DOHH2 (cell line): ENCODE results near the gene LRRC70.

Source experiments
- H3F3A ChIP-seq: fragments of 200-600 bp; sonication (generic), shearing (Covaris generic); 2 replicates; pipeline ENCODE4 v1.6.0; 2016; ENCODE audit warnings: antibody characterized with exemption, mild to moderate bottlenecking; ENCODE audit not compliant: control insufficient read depth, insufficient read depth
- H3K27ac ChIP-seq: fragments of 200-600 bp; sonication (generic); 2 replicates; pipeline ENCODE4 v1.5.1; 2014; ENCODE audit warnings: low read depth, mild to moderate bottlenecking, low read length, moderate library complexity
- H3K27me3 ChIP-seq: fragments of 200-600 bp; sonication (generic); 2 replicates; pipeline ENCODE4 v1.6.1; 2014; ENCODE audit warnings: mild to moderate bottlenecking, low read length, mixed read lengths; ENCODE audit not compliant: control insufficient read depth
- H3K36me3 ChIP-seq: fragments of 200-600 bp; sonication (generic); 2 replicates; pipeline ENCODE4 v1.6.1; 2014; ENCODE audit warnings: mild to moderate bottlenecking, low read length, moderate library complexity, mixed read lengths; ENCODE audit not compliant: control insufficient read depth
- H3K4me1 ChIP-seq: fragments of 200-600 bp; sonication (generic); 2 replicates; pipeline ENCODE4 v1.6.1; 2014; ENCODE audit warnings: mild to moderate bottlenecking, low read length, mixed read lengths; ENCODE audit not compliant: control insufficient read depth
- H3K4me2 ChIP-seq: fragments of 200-600 bp; sonication (generic); 2 replicates; pipeline ENCODE4 v1.6.0; 2014; ENCODE audit warnings: mild to moderate bottlenecking, low read length, moderate library complexity
- H3K4me3 ChIP-seq: fragments of 200-600 bp; sonication (generic); 2 replicates; pipeline ENCODE4 v1.5.1; 2014; ENCODE audit warnings: mild to moderate bottlenecking, low read length, mixed read lengths
- H3K79me2 ChIP-seq: fragments of 200-600 bp; sonication (generic); 2 replicates; pipeline ENCODE4 v1.6.1; 2014; ENCODE audit warnings: mild to moderate bottlenecking, low read length, mixed read lengths; ENCODE audit not compliant: control insufficient read depth
- H3K9me2 ChIP-seq: fragments of 200-600 bp; sonication (generic); replicated peaks from 2 replicates; pipeline ENCODE4 v1.6.1; 2014; ENCODE audit warnings: mild to moderate bottlenecking, low read length, mixed read lengths; ENCODE audit not compliant: control insufficient read depth
- H3K9me3 ChIP-seq: fragments of 200-600 bp; sonication (generic); 2 replicates; pipeline ENCODE4 v1.6.1; 2014; ENCODE audit warnings: antibody characterized with exemption, low read length, mixed read lengths; ENCODE audit not compliant: control insufficient read depth, insufficient read depth
- H4K20me1 ChIP-seq: fragments of 200-600 bp; sonication (generic); 2 replicates; pipeline ENCODE4 v1.6.0; 2014; ENCODE audit warnings: low read depth, mild to moderate bottlenecking, antibody characterized with exemption, low read length, moderate library complexity; ENCODE audit not compliant: control insufficient read depth, insufficient read depth
- EZH2phosphoT487 ChIP-seq: fragments of 200-600 bp; sonication (generic); IDR thresholded peaks from 2 replicates; pipeline ENCODE4 v1.6.1; 2017; ENCODE audit warnings: borderline replicate concordance, mild to moderate bottlenecking, antibody characterized with exemption, low read length, moderate library complexity, mixed read lengths
- TF ChIP-seq, protein P1 (sequence below): fragments of 200-600 bp; sonication (generic); IDR thresholded peaks from one replicate; pipeline ENCODE4 v1.5.1; 2014; ENCODE audit warnings: antibody characterized with exemption, mild to moderate bottlenecking, low read depth, low read length; ENCODE audit not compliant: poor library complexity, severe bottlenecking

The LRRC70 gene

DNA sequence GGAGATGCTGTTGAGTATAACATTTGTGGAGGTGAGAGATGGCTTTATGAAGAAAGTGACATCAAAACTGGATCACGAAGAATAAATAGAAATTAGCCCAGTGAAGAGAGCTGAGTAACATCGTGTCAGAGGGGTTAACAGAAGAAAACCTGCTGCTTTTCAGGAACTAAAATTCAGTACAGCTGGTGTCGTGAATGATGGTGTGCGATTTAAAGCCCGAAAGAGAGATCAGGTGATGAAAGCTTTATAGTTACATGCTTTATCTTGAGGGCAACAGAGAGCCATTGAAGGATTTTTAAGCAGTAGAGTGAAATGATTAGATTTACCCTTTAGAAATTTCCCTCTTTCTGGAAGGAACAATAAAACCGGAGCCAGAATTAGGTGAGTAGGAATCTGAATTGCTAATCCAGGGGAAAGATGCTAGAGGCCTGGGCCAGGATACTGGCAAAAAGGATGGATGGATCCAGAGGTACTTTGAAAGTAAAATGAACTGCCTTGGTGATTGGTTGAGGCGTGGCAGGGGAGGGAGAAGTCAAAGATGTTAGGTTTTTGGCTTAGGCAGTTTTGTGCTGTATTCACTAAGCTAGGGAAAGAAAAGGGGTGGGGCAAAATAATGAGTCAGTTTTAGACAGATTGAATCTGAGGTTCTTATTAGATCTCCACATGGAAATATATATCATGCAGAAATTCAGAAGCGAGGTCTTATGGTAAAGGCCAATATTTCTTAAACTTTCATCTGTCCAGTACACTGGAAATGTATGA lies 3.4 kb downstream of the LRRC70 start:
- Histone ChIP-seq H3K4me2 (no peak overlapping the region), H3K79me2 (no peaks in the 10 kb centered on the region), H3K27ac (no peak overlapping the region), H3K4me3 (no peak overlapping the region), H3F3A (no peaks in the 10 kb centered on the region), H3K4me1 (peaks cover 8% of the 10 kb centered on the region), H3K36me3 (peaks cover 6% of the 10 kb centered on the region; the same call in 1 of the 2 replicates), H3K9me2 (no peaks in the 10 kb centered on the region), H4K20me1 (no peaks in the 10 kb centered on the region), H3K27me3 (no peaks in the 10 kb centered on the region), H3K9me3 (no peaks in the 10 kb centered on the region)
- TF ChIP-seq EZH2phosphoT487: no peak
- TF ChIP-seq, protein P1, sequence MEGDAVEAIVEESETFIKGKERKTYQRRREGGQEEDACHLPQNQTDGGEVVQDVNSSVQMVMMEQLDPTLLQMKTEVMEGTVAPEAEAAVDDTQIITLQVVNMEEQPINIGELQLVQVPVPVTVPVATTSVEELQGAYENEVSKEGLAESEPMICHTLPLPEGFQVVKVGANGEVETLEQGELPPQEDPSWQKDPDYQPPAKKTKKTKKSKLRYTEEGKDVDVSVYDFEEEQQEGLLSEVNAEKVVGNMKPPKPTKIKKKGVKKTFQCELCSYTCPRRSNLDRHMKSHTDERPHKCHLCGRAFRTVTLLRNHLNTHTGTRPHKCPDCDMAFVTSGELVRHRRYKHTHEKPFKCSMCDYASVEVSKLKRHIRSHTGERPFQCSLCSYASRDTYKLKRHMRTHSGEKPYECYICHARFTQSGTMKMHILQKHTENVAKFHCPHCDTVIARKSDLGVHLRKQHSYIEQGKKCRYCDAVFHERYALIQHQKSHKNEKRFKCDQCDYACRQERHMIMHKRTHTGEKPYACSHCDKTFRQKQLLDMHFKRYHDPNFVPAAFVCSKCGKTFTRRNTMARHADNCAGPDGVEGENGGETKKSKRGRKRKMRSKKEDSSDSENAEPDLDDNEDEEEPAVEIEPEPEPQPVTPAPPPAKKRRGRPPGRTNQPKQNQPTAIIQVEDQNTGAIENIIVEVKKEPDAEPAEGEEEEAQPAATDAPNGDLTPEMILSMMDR: no peak

DNA sequence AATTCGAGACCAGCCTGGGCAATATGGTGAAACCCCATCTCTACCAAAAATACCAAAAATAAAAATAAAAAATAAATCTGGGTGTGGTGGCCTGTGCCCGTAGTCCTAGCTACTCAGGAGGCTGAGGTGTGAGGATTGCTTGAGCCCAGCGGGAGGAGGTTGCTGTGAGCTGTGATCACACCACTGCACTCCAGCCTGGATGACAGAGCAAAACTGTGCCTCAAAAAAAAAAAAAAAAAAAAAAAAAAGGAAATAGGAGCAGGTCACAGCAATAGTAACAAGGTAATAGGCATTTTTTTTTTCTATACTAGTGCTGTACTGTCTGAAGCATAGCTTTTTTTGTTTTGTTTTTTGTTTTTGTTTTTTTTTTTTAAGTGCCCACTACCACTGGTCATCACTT lies 5.8 kb downstream of the LRRC70 start:
- Histone ChIP-seq H3F3A (no peaks in the 10 kb centered on the region), H3K9me3 (no peaks in the 10 kb centered on the region), H3K4me2 (no peak overlapping the region), H3K79me2 (no peaks in the 10 kb centered on the region), H3K9me2 (no peaks in the 10 kb centered on the region), H4K20me1 (no peaks in the 10 kb centered on the region), H3K4me3 (no peak overlapping the region), H3K36me3 (peaks cover 11% of the 10 kb centered on the region; the same call in 1 of the 2 replicates), H3K4me1 (no peaks in the 10 kb centered on the region), H3K27ac (no peak overlapping the region), H3K27me3 (no peaks in the 10 kb centered on the region)
- TF ChIP-seq EZH2phosphoT487: no peak
- TF ChIP-seq, protein P1: no peak

DNA sequence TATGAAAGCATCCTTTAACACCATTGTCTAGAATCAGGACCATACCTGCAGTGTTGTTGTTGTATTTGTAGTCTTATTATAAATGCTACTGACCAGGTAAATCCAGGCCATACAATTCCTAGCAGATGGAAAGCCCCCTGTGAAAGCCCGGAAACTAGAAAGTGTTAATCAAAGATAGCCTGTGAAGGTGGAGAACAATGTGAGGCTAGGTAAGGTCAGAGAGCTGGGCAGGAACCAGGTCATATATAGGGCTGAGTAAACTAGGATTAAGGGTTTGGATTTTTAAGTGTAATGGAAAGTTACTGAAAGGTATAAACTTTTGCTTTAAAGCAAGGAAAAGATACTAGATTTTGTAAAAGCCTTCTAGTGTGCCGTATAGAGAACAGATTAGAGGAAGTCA lies 6.7 kb downstream of the LRRC70 start:
- no peaks in the 10 kb centered on the region for H3K9me3 ChIP-seq
- TF ChIP-seq, protein P1: no peak
- TF ChIP-seq EZH2phosphoT487: no peak

More for the DNA sequence above, 6.7 kb downstream of the LRRC70 start:
- Histone ChIP-seq H3K36me3 (peaks cover 9% of the 10 kb centered on the region; the same call in 1 of the 2 replicates), H3K4me1 (no peaks in the 10 kb centered on the region), H3K4me2 (no peak overlapping the region), H3K79me2 (no peaks in the 10 kb centered on the region), H4K20me1 (no peaks in the 10 kb centered on the region), H3K4me3 (no peak overlapping the region), H3K27ac (no peak overlapping the region), H3K9me2 (no peaks in the 10 kb centered on the region), H3K27me3 (no peaks in the 10 kb centered on the region), H3F3A (no peaks in the 10 kb centered on the region)
